GM19351 (cell line): ENCODE measurements around the gene SLC9B2.
"Not testable (repeated sequence)": the region's sequence is repeated elsewhere in the genome, so short reads cannot be mapped to it uniquely, and the experiment has no call there.

Source experiments
- ATAC-seq: cut with Tn5 transposase; IDR thresholded peaks from one replicate; pipeline ENCODE4 v1.9.1; 2021; ENCODE audit warnings: mild to moderate bottlenecking, moderate library complexity; ENCODE audit not compliant: unreplicated experiment

The SLC9B2 gene

DNA sequence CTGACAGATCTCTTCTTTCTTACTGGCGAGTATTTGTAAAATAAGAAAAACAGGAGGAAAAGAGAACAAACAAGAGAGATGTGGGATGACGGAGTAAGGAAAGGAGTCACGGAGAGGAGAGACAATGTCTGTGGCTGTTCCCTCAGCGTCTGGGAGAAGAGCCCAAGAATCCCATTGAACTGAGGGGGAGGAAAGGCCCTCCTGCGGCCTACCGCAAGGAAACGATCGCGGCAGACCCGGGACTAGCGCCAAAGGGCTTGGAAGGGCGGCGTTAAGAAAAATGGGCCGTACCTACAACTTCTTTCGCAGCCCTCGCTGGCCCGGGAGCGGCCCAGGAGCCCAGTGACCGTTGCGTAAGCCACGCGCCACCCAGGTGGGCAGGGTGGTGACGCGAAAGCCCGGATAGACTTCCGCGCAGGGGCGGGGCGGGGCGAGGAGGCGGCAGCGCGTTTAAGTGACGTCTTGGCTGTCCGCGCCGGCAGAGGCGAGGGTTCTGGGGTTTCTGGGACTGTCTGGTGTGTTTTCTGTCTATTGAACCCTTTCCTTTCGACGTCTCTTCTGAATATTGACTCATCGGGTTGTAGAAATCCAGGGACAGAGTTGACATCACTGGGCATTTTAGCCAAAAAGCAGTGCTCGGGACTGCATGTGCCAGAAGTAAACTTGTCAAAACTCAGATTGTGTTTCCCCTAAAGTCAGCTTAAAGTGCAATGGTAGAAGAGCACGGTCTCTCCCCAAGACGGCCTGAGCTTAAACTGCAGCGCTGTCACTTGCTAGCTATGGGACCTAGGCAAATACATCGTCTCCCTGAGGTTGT, 57.0 kb downstream of the SLC9B2 start, which contains the start of gene SLC9B1:
TSS of gene SLC9B1 (minus strand) at position 398 of the 817 bp plus-strand sequence. CDS start 27,994 bp downstream, outside the sequence.
- peak; percentile 99 for ATAC-seq

DNA sequence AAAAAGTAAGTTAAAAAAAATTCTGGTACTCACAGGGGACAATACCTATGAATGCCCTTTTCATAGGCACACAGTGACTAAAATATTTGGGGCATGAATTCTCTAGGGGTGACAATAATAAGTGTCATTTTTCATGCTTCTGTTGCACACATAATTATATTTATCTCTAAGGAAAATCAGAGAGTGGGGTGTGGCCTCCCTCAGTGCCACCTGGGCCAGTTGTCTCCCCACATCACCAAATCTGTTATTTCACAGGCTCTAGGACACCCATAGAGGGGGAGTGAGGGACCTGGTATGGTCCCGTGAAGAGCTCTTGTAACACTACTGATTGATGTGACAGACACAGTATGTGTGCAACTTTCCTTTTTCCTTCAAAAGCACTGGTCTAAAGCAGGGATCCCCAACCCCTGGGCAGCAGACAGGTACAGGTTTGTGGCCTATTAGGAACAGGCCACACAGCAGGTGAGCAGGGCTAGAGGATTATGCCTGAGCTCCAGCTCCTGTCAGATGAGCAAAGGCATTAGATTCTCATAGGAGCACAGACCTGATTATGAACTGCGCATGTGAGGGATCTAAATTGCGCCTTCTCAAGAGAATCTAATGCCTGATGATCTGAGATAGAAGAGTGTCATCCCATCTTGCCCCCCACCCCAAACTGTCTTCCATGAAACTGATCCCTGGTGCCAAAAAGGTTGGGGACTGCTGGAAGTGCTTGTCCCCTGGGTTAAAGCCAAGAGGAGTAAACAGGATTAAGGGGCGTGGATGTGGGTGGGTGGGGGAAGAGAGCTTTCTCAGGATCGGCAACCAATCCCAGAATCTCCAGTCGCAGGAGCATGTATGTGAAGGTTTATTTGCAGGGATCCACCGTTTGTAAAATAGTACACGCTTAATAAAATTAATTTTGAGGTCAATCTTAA, 57.9 kb downstream of the SLC9B2 start:
- no peak for ATAC-seq

DNA sequence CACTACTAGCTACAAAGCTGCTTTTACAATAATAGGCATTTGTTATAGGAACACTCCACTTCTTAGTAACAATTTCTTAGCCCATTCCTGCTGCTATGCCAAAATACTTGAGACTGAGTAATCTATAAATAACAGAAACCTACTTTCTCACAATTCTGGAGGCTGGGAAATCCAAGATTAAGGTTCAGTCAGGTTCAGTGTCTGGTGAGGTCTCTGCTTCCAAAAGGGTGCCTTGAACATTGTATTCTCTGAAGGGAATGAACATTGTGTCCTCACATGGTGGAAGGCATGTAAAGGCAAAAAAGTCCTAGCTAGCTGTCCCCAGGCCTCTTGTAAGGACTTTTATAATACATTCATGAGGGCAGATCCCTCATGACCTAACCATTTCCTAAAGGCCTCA, 64.0 kb downstream of the SLC9B2 start:
- ATAC-seq = no peak

DNA sequence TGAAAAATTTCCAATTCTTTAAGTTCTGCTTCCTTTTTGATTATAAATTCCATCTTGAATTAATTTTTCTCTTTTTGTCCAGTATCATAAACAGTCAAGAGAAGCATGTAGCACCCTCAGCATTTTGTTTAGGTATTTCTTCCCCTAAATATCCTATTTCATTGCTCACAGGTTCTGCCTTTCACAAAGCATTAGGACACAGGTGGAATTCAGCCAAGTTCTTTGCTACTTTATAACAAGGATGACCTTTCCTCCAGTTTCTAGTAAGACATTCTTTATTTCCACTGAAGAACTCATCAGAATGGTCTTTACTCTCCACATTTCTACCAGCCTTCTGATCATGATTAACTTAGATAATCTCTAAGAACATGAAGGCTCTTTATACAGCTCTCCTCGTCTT, 64.5 kb downstream of the SLC9B2 start:
- no peak for ATAC-seq

DNA sequence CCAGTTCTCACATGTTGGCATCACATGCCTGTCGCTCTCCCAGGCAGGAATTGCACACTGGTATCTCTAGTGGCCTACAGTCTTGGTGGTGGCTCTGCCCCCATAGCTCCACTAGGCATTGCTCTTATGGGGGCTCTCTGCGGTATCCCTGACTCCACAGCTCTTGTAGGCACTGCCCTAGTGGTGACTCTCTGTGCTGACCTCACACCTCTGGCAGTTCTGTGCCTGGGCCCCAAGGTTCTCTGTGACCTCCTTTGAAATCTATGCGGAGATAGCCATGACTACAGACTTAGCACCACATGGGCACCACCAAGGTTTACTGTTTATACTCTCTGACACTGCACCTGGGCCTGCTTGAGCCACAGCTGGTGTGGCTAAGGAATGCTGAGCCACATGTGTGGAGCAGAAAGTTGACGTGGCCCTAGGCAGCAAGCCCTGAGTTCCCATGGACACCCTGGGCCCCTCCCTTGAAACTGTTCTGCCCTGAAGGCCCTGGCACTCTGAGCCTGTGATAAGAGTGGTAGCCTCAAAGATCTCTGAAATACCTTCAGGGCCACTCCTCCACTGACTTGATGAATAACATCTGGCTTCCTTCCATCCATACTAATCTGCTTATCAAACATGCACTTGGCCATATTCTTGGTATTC, 65.1 kb downstream of the SLC9B2 start:
- ATAC-seq = no peak

DNA sequence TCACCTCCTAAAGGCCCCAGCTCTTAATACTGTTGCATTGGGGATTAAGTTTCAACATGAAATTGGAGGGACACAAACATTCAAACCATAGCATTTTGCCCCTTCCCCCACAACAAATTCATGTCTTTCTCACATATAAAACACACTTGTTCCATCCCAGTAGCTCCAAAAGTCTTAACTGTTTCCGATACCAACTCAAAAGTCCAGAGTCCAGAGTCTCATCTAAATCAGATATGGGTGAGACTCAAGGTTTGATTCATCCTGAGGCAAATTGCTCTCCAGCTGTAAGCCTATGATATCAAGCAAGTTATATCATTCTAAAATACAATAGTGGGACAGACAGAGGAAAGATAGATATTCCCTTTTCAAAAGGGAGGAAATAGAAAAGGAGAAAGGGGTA, 65.8 kb downstream of the SLC9B2 start:
- ATAC-seq = no peak

DNA sequence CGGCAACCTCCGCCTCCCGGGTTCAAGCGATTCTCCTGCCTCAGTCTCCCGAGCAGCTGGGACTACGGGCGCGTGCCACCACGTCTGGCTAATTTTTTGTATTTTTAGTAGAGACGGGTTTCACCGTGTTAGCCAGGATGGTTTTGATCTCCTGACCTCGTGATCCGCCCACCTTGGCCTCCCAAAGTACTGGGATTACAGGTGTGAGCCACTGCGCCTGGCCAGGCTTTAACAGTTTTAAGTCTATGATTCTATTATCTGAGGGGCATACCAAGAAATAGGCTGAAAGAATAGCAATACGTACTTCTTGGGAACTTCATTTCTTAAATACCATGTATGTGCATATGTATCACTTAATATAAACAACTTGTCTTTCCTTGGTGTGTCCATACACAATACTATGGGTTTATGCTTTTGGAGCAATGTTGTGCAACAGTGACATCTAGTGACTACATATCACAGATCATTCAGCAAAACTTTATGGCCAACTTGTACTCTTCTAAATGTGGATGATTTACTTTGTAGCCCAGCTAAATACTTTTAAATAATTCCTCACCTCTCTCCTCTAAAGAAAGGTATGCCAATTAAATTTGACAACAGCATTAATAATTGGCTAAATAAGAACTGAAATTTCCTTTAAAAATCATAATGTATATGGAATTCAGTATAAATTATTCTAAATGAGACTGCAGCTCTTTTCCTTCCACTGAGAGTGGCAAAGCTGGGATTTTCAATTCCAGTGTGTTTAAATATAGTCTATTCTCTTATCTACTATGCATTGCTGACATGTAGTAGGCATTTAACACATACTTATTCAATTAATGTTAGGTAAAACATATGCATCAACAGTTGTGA, 67.5 kb downstream of the SLC9B2 start:
- ATAC-seq = peak; percentile 95

DNA sequence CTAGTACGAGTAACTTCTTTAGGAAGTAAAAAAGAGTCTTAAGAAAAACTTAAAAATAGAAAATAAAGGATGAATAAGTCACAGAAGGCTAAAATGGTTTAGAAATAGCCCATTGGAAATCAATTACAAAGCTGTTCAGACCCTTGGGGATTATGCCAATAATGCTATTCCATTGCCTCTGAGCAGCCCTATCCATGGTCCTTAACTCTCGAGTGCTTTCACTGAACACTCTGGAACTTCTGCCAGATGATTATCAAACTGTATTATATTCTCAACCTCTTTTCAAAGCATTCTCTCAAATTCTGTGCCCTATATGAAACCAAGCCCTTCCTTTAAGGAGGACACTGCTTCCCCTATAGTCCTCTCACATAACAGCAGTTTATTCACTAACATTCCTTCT, 74.0 kb downstream of the SLC9B2 start:
- no peak for ATAC-seq

DNA sequence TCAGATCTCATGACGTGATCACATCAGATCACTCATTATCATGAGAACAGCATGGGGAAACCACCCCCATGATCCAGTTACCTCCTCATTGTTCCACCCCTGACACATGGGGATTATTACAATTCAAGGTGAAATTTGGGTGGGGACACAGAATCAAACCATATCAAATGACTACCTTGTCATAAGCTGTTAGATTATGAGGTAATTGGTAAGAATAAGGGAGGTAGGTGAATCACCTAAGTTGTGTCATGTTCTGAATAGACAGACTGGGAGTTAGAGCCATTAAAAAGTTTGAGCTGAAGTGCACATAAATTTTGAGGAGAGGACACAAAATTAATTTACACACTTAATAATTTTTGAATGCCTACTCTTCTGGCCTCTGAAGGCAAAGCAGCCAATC, 81.8 kb downstream of the SLC9B2 start:
- ATAC-seq = no peak

DNA sequence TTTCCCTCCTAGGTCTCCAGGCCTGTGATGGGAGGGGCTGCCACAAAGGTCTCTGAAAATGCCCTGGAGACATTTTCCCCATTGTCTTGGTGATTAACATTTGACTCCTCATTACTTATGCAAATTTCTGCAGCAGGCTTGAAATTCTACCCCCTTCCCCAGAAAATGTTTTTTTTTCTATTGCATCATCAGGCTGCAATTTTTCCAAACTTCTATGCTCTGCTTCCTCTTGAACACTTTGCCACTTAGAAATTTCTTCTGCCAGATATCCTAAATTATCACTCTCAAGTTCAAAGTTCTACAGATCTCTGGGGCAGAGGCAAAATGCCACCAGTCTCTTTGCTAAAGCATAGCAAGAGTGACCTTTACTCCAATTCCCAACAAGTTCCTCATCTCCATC, 82.6 kb downstream of the SLC9B2 start:
- ATAC-seq = not testable (repeated sequence)

DNA sequence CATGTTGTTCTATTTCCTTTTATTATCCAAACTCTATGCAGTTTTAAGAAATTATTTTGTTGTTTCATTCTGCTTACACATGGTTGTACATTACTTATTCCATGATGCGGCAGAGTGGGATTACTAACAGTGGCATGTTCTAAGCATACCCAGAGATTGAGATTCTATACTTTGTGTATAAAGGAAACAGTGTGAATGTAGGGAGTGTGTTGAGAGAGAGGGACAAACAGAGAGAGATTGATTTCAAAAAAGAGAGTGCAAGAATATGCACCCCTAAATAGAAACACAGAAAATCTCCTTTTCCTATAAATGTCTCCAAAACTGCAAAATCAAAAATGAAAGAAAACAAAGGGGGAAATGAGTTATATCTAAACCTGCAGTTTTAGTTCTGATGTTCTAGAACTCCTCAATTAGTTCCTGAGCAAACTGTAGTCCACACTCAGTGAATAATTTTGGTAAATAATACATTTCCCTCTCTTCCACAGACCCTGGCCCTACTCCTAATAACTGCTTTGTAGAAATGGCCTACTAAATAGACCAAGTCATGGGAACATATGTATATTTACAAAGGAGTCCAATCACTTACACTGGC, 88.0 kb downstream of the SLC9B2 start:
- no peak for ATAC-seq

DNA sequence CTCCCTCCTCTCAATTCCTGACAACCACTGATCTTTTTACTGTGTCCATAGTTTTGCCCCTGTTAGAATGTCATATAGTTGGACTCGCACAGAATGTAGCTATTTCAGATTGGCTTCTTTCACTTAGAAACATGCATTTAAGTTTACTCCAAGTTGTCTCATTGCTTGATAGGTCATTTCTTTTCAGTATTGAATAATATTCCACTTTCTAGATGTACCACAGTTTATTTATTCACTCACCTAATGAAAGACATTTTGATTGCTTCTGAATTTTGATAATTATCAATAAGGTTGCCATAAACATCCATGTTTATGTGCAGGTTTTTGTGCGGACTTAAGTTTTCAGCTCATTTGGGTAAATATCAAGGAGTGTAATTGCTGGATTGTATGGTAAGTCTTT, 95.6 kb downstream of the SLC9B2 start:
- no peak for ATAC-seq
